ENCODE measurements around the gene FPGS. TPM values are rescaled to one million over a fixed set of nuclear protein-coding genes. Genes with fewer than 3 reads are reported as not detected.
"Not testable (repeated sequence)": the region's sequence is repeated elsewhere in the genome, so short reads cannot be mapped to it uniquely, and the experiment has no call there.

Gene FPGS
- total RNA-seq, 1 donor from 2014 or later = 42.4 TPM

DNA sequence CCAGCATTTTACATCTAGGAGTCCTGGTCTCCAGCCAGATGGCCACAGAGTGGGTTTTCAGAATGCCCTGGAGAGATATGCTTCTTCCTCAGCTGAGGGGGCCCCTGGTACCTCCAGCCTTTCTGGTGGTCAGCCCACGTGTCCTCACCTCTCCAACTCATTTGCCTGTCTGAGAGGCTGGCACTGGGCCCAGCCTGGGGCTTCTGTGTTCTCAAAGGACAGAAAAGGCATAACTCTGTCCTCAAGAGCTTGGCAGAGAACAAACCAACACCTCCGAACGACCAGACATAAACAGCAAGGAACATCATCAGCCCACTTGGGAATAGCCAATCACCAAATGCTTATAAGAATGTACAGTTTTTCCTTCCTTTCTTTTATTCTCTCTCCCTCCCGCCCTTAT lies 34.7 kb downstream of the FPGS start:
- DNase-seq (ENCODE audit: extremely low spot score, unreplicated experiment) = no peak
- peaks cover 18% of the 10 kb centered on the region for H3K4me1 Mint-ChIP-seq (ENCODE audit: unreplicated experiment)
- H3K4me3 Mint-ChIP-seq = no peak overlapping the region
- no peak overlapping the region for H3K27ac Mint-ChIP-seq
- TF ChIP-seq, protein P1, sequence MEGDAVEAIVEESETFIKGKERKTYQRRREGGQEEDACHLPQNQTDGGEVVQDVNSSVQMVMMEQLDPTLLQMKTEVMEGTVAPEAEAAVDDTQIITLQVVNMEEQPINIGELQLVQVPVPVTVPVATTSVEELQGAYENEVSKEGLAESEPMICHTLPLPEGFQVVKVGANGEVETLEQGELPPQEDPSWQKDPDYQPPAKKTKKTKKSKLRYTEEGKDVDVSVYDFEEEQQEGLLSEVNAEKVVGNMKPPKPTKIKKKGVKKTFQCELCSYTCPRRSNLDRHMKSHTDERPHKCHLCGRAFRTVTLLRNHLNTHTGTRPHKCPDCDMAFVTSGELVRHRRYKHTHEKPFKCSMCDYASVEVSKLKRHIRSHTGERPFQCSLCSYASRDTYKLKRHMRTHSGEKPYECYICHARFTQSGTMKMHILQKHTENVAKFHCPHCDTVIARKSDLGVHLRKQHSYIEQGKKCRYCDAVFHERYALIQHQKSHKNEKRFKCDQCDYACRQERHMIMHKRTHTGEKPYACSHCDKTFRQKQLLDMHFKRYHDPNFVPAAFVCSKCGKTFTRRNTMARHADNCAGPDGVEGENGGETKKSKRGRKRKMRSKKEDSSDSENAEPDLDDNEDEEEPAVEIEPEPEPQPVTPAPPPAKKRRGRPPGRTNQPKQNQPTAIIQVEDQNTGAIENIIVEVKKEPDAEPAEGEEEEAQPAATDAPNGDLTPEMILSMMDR (conservative IDR thresholded peaks at IDR 0.05) = no peak
- no peaks in the 10 kb centered on the region for H3K36me3 Mint-ChIP-seq
- no peaks in the 10 kb centered on the region for H3K27me3 Mint-ChIP-seq
- H3K9me3 Mint-ChIP-seq = no peaks in the 10 kb centered on the region

DNA sequence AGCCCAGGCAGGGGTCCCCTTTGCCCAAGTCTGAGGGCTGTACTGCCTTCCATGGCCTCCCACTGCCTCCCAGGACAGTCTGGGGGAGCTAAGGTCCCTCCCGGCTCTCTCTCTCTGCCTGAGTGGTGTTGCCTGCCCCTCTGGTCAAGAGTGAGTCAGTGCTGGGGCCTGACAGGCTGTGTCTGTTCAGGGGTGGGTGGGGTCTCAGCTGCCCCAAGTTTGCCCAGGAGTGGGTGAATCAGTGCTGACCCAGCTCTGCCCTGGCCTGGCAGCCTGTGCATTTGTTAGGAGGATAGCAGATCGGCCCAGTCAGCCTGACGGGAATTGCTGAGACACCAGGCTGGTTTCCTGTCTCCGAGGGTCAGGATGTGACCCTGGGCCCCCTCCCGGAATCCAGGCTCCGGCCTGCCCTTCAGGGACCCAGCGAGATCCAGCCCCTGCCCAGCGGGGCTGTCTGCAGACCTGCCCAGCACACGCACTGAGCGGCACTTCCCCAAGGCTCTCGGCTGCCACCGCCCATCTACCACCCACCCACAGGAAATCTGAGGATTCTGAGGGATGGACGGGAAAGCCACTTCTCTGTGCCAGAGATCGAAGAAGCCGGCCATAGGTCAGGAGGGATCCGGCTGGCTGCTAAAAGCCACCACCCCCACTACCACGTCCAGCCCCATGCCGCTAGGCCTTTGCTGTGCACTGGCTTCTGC lies 35.8 kb downstream of the FPGS start:
- Mint-ChIP-seq H3K9me3 (no peaks in the 10 kb centered on the region), H3K4me3 (no peak overlapping the region), H3K36me3 (no peaks in the 10 kb centered on the region), H3K27me3 (no peaks in the 10 kb centered on the region), H3K27ac (no peak overlapping the region), H3K4me1 (ENCODE audit: unreplicated experiment) (peaks cover 17% of the 10 kb centered on the region)
- TF ChIP-seq, protein P1 (conservative IDR thresholded peaks at IDR 0.05) = no peak
- DNase-seq (ENCODE audit: extremely low spot score, unreplicated experiment) = no peak

- Mint-ChIP-seq H3K27ac (no peak overlapping the region), H3K4me1 (ENCODE audit: unreplicated experiment) (peaks cover 14% of the 10 kb centered on the region), H3K36me3 (no peaks in the 10 kb centered on the region), H3K27me3 (no peaks in the 10 kb centered on the region), H3K9me3 (no peaks in the 10 kb centered on the region), H3K4me3 (no peak overlapping the region)
- TF ChIP-seq, protein P1 (conservative IDR thresholded peaks at IDR 0.05) = no peak
- DNase-seq (ENCODE audit: extremely low spot score, unreplicated experiment) = no peak
Measured at GRCh38 chr9:127841087-127841835, 38.6 kb downstream of the FPGS start.

- Mint-ChIP-seq H3K27ac (no peak overlapping the region), H3K27me3 (no peaks in the 10 kb centered on the region), H3K4me1 (ENCODE audit: unreplicated experiment) (peaks cover 6% of the 10 kb centered on the region), H3K4me3 (no peak overlapping the region), H3K9me3 (peaks cover 12% of the 10 kb centered on the region), H3K36me3 (no peaks in the 10 kb centered on the region)
- DNase-seq (ENCODE audit: extremely low spot score, unreplicated experiment) = no peak
- TF ChIP-seq, protein P1 (conservative IDR thresholded peaks at IDR 0.05) = no peak
Measured at GRCh38 chr9:127844821-127845359, 42.2 kb downstream of the FPGS start.

DNA sequence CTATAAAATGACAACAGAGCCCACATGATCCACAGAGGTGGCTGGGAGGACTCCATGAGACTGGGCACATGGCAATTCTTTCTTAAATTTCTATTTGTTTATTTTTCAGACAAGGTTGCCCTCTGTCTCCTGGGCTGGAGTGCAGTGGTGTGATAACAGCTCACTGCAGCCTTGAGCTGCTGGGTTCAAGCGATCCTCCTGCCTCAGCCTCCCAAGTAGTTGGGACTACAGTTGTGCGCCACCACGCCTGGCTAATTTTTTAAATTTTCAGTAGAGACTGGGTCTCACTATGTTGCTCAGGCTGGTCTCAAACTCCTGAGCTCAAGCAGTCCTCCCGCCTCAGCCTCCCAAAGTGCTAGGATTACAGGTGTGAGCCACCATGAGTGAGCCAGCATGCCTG lies 42.9 kb downstream of the FPGS start:
- H3K9me3 Mint-ChIP-seq = peaks cover 12% of the 10 kb centered on the region
- H3K27me3 Mint-ChIP-seq; DNase-seq (ENCODE audit: extremely low spot score, unreplicated experiment); H3K4me3 Mint-ChIP-seq; H3K27ac Mint-ChIP-seq; H3K4me1 Mint-ChIP-seq (ENCODE audit: unreplicated experiment); H3K36me3 Mint-ChIP-seq: not testable (repeated sequence)

Data from type B pancreatic cell (in vitro differentiated cells).